GM19395 (cell line): ENCODE measurements around the gene CACNA2D2.

Source experiments
- ATAC-seq: cut with Tn5 transposase; IDR thresholded peaks from one replicate; pipeline ENCODE4 v1.9.1; 2021; ENCODE audit warnings: mild to moderate bottlenecking, moderate library complexity; ENCODE audit not compliant: unreplicated experiment

Gene CACNA2D2

DNA sequence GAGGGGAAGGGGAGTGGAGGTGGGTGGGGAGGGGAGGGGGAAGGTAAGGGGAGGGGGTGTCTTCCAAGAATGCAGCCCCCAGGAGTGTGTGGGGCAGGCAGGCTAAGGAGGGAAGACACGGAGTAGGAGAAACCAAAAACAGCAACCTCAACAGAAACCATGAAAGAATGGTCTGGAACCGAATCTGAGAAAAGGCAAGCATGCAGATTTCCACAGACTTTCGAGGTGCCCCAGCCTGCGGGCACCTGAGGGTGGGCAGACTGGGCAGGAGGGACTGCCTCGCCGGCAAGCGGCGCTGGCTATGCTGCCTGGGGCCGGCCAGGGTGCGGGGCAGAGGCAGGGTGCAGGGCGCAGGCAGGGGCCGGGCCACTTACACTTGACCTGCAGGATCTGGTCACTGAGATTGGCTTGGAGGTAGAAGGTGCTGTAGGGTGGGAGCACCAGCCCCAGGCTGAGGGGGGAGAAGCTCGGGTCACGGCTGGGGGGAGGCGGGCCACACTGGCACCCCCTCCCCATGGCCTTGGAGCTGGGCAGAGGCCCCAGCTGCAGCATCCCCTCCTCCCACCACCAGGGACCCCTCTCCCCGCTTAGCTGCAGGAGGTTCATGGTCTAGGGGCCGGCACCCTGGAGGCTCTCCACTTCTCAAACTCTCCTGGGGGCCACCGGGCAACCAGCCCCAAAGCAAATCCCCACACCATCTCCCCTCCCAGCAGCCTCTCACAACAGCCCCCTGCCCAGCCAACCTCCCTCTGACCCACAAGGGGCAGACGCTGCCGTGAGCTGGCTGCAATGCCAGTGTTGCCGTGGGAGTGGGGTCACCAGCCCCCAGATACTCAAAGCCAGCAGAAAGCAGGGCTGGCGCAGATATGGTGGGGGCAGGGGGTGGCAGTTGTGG lies 128.8 kb downstream of the CACNA2D2 start:
- ATAC-seq = no peak

DNA sequence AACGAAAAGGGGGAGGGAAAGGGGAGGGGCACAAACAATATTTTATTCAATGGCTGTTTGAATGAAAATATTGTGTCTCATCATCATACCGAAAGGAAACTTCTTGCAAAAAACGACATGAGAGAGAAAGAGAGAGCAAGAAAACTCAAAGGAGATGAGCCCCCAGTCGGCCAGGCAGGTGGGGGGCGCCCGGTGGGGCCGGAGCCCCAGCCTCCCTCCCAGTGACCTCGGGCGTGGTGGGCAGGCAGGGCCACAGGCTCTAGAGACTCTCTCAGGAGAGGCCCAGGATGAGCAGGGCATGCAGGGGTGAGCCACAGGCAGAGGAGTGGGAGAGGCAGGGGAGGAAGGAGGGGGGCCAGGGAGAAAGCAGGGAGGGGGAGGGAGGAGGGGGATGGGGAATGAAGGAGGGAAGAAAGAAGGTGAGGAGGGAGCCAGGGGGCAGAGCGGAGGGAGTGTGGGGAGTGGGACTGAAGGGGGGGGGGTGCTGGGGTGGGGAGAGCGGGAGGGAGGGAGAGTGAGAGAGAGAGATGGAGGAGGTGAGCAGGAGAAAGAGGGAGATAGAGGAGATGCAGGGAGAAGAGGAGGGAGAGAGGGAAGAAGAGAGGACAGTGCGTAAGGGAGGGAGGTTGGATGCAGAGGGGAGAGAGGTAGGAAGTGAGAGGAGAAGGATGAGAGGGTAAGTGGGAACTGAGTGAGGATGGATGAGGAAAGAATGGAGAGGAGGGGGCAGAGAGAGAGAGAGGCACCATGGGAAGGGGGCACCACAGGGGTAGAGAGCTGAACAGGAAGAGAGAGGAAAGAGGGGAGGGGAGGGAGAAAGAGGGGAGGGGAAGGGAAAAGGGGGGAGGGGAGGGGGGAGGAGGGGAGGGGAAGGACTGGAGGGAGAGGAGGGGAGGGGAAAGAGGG lies 130.0 kb downstream of the CACNA2D2 start:
- ATAC-seq = no peak

DNA sequence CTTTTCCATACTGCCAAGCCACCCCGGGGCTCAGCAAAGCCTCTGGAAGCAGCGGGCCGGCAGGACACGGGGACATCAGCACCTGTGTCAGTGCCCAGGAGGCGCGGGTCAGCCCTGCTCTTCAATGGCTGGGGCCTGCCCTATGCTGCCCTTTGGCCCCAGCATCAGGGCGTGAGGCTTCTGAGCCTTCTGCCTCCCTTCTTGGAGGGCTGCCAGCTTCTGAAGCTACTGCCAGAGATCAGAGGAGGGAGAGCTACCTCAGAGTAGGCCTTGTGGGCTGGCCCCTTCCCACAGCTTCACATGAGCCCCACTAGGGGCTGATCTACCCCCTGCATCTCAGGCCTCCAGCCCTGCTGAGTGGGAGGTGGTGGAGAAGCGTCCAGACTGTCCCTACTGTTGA lies 131.1 kb downstream of the CACNA2D2 start:
- no peak for ATAC-seq

DNA sequence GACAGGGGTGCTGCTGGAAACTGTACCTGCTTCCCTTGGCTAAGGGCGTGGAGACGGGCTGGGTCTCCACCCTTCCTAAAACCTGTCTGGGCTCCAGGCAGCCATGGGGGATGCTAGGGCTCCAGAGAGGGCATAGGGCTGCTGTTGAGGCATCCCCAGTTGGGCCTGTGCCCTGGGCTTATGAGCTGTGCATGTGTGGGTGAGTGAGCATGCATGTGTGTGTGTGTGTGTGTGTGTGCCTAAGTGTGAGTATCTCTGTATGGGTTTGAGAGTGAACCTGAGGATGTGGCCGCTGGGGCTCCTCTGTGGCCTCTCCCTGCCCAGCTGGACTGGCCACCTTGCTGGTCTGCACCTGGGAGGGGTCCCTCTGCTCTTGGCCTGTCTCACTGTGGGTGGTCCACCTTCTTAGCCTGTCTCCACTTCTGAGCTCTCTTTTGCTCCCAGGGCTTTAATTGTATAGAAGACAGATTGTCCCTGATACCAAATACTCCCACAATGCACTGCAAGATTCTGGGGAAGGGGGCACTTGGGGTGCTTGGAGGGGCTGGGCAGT lies 132.2 kb downstream of the CACNA2D2 start:
- no peak for ATAC-seq

DNA sequence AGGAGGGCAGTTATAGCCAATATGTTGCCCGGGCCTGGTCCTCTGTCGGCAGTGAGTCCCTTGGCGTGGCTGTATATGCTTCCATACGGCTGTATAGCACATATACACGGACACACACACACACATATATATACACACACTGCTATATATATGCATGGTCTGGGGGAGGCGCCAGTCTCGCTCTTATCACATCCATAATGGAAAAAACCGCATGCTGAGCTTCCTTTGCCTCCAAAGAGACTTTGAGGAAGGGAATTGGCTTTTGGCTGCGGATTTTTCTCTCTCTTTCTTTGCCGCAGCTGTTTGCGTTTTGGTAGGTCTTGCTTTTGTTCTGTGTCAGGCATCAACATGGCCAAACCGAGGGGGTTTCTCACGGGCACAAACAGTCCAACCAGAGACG lies 132.8 kb downstream of the CACNA2D2 start:
- ATAC-seq = no peak

DNA sequence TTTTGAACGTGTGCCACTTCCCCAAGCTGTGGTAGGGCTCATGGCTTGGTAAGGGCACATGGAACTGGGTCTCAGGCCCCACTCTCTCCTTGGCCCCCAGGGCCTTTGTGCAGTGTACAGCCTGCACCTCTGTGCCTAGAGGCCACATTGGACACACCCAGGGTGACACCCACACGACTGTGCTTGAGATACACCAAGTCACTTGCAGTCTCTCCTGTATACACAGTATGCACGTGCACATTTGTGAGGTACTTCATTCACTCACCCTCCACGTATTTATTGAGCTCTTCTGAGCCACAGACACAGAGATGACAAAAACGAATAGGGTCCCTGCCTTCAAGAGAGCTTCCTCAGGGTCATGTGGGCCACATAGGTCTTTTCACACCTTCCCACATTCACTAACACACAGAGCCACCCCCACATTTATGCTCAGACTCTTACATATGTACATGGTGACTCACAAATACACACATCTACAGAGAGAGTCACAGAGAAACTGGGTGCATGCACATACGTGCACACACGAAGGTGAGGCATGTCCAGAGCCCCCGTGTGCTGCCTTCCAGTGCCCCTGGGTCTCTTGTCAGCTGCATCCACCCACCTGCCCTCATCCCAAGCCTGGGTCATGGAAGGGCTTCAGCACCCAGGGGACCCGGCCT lies 134.3 kb downstream of the CACNA2D2 start:
- no peak for ATAC-seq

- no peak for ATAC-seq
Measured at GRCh38 chr3:50365842-50366220, 137.6 kb downstream of the CACNA2D2 start.

GRCh38 chr3:50365080-50365841 lies 138.2 kb downstream of the CACNA2D2 start:
- ATAC-seq = peak; percentile 88

DNA sequence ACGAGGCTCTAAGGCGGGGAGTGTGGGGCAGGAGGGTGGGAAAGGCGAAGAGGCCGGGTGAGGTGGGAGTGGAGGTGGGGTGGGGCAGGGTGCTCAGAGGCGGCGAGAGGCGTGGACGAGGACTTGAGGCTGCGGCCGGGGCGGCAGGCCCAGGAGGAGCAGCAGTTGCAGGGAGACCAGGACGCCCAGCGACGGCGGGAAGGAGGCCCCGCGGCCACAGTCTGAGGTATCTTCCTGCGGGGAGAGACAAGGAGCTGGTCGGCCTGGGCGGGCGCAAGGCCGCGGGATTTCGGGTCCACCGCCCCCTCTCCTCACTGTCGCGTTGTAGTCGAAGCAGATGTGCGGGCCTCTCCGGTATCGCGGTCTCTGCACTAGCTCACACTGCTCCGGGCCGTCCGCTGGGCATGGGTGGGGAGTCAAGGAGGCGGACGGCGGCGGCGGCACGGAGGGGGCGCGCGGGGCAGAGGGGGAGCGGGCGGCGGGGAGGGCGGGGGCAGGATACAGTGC lies 138.8 kb downstream of the CACNA2D2 start:
- ATAC-seq = no peak

DNA sequence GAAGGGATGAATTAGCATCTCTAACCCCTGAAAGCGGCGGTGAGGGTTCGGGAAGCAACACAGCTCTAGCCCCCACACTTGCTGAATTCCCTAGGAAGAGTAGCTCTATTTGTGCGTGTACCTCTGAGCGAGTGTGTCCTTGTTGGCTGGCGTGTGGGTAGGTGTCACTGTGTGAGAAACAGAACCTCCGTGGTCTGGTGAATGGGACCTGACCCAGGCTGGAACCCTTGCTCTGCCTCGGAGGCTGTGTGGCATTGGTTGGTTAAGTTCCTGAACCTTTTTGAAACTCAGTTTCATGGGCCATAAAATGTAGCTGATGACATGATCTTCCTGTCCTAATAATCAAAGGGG lies 143.7 kb downstream of the CACNA2D2 start:
- ATAC-seq = peak; percentile 33

DNA sequence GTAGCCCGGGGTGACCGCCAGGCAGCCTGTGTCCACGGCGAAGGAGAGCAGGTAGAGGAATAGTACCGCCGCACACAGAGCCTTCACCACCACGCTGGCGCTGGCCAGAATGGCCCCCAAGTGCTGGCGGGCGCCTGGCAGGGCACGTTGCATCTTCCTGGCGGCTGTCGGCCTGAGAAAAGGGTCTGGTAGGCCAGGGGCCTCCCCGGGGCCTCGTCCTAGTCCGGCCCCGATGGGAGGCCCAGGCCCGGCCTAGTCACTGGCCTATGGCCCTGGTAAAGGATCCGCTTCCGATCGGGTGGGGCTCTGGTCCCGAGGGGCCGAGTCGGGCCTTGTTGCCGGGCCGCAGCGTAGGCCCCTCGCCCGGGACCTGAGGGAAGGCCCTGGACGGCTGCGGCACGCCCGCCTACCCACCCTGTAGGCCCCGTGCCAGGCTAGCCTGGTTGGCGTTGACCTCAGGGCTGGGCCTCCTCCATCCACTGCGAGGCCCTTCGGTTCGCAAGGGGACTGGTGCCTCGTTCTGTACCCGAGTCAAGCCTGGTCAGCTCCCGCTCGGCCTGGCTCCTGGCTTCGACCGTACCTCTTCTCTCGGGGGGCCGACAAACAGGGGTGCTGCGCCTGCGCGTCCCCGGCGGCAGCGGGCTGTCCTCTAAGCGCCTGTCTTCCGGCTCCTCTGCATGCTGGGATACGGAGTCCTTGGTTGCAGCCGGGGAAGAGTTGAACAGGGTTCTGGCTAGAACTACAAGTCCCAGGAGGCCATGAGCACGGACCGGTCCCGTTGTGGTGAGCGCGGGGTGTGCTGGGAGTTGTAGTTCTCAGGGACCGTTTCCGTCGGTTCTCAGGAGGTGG lies 144.3 kb downstream of the CACNA2D2 start, which contains the start of gene TMEM115:
Gene TMEM115, minus strand, starts transcription at position 611 of the 849 bp plus-strand sequence. Its CDS starts 458 bp downstream, at position 153.
- ATAC-seq = peak; percentile 99

- ATAC-seq = no peak
Measured at GRCh38 chr3:50358355-50358910, 145.0 kb downstream of the CACNA2D2 start.

DNA sequence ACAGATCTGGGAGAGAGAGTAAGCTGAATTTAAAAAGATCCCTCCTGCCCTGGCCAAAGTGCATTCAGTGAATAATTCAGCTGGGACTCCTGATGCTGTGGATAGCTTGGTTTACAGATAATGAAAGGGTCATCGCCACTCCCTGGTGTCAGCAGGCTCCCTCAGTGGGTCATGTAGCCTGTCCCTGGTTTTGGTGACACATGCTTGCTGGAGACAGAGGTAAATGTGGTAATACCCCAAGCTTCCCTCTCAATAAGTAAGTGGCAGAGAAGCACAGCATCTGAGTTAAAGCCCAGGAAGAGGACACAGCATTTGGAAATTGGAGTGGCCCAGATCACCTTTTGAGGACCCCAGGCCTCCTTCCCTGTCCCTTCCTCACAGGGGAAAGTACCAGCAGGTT lies 146.0 kb downstream of the CACNA2D2 start:
- ATAC-seq = no peak

DNA sequence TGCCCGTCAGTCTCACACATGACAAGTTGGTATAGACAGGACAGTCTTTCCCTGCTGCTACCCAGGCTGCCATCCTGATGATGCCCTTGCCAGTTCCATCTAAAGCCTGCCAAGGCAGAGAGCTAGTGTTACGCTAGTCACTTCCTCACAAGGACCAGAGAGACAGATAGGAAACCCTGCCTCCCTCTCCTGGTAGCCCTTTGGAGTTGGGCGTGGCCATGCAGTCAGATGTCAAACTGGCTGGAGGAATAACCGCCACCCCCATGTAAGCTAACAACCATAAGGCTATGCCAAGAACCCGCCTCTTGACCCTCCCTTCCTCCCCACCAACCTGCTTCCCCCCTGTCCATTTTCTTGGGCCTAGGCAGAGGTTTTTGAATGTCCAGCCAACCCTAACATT lies 146.9 kb downstream of the CACNA2D2 start:
- no peak for ATAC-seq

DNA sequence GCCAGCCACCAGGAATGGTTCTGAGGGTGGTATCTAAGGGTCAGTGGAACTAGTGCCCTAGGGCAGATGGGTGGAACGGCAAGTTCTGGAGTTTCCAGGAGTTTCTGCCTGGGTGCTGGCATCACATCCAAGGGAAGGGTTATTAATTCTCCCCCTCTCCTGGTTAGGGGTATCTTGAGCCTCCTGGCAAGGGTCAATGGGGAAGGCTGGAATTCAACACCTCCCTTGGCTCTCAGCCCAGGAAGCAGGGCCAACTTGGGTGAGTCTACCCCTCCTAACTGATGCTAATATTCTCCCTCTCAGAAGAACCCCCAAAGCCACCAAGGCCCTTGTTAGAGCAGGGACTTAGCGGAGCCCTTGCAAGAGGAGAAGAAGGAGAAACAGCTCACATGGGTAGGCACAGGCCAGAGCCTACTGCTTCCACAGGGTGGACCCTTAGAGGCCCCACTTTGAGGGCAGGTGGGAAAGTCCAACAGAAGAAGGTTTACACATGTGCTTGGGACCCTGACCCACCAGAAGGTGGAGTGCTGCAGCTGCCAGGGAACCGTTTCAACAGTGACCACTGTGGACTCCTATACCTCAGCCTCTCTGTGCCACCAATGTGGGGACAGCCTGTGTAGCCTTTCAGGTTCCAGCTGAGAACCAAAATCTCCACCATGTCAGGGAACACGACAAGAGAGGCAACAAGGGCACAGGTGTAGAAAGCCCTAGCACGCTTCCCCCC lies 147.4 kb downstream of the CACNA2D2 start:
- no peak for ATAC-seq

DNA sequence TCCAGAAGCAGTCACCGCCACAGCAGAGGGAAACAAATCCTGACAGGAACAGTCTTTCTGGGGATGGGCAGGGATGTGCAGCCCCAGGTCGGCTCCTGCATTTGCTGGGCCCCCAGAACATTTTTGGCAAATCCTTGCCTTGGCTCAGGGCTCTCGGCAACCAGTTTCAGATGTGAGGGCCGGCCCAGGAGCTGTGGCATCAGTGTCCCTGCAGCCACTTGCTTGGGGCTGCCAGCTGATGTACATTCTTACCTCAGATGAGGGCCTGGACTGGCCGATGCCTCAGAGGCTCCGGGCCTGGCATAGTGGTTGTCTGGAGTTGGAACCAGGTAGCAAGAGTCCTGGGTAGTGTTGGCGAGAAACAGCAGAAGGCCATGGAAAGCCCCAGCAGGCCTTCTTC lies 148.6 kb downstream of the CACNA2D2 start:
- ATAC-seq = no peak

DNA sequence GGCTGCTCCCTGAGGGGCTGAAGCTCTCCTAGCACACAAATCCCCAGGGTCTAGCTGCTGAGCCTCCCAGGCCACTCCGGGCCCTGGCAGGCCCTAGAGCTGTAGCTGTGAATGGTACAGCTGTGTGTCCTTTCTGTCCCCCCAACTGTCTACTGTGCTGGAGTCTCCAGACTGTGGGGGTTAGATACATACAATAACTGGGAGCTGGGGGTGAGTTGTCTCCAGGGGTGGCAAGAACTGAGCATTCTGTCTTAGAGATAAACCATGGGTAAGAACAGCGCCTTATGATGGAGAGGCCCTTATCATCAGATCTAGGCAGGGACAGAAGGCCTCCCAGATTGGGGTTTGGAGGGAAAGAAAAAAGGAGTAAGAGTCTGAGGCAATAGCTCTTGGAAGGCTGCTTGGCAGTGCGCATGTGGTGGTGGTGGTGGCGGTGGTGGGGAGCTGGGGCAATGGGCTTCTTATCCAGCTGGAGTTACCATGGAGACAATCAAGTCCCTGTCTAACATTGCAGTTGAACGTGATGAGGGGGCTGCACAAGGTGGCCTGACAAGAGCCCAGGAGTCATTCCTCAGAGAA lies 149.2 kb downstream of the CACNA2D2 start:
- no peak for ATAC-seq
